Left ventricle myocardium inferior (tissue), 1 donor: Measurements from ENCODE around the gene DSC2. TPM values are rescaled to one million over a fixed set of nuclear protein-coding genes. Genes with fewer than 3 reads are reported as not detected.
"Not testable (repeated sequence)": the region's sequence is repeated elsewhere in the genome, so short reads cannot be mapped to it uniquely, and the experiment has no call there.

ENCODE experiments used
- DNase-seq: peaks from one replicate; pipeline ENCODE4 v3.0.0-alpha.2; 2020
- H3K27ac ChIP-seq: fragments of 200-600 bp; replicated peaks from 2 replicates; pipeline ENCODE4 v1.8.0; 2021
- H3K27me3 ChIP-seq: fragments of 200-600 bp; 2 replicates; pipeline ENCODE4 v1.8.0; 2021; ENCODE audit warnings: low read depth
- H3K36me3 ChIP-seq: fragments of 200-600 bp; 2 replicates; pipeline ENCODE4 v1.8.0; 2021
- H3K4me1 ChIP-seq: fragments of 200-600 bp; 2 replicates; pipeline ENCODE4 v1.8.0; 2021
- H3K4me3 ChIP-seq: fragments of 200-600 bp; 2 replicates; pipeline ENCODE4 v1.8.0; 2021; ENCODE audit warnings: mild to moderate bottlenecking, moderate library complexity
- H3K9me3 ChIP-seq: fragments of 200-600 bp; replicated peaks from 2 replicates; pipeline ENCODE4 v1.8.0; 2021
- CTCF ChIP-seq: fragments of 200-600 bp; IDR thresholded peaks from 2 replicates; pipeline ENCODE4 v1.8.0; 2021; ENCODE audit warnings: antibody characterized with exemption, mild to moderate bottlenecking, borderline replicate concordance
- intact Hi-C: fragments of 100-400 bp; cut with micrococcal nuclease; formaldehyde crosslinking; loops from one replicate; pipeline ENCODE4 v1.11.0; 2022
- total RNA-seq: library from RNA; stranded (reverse); fragmentation: NEBNext Ultra II Directional; extraction: Animal tissue kit (Norgen Biotek cat#: 25700); gene quantifications from one replicate; pipeline ENCODE4 v1.2.1, GENCODE V29; 2021
- donor health status: DM: no; HTN: yes; CAD: no; lungs with severe emphysema.

DSC2 gene
- total RNA-seq, 1 donor from 2014 or later = 24.5 TPM

GRCh38 chr18:31042084-31042405 is 60.2 kb downstream of the DSC2 start:
- no peaks in the 10 kb centered on the region for H3K36me3 ChIP-seq
- no peaks in the 10 kb centered on the region for H3K9me3 ChIP-seq
- no peak overlapping the region for H3K27ac ChIP-seq
- no peak for DNase-seq
- peaks cover 24% of the 10 kb centered on the region for H3K4me1 ChIP-seq
- intact Hi-C loops = no loop called here
- TF ChIP-seq CTCF = no peak
- peak overlapping the region; percentile 59 for H3K4me3 ChIP-seq
- peaks cover 94% of the 10 kb centered on the region for H3K27me3 ChIP-seq

GRCh38 chr18:31041271-31042083 is 60.7 kb downstream of the DSC2 start:
- intact Hi-C loops = no loop called here
- Histone ChIP-seq H3K27me3 (peaks cover 89% of the 10 kb centered on the region), H3K9me3 (no peaks in the 10 kb centered on the region), H3K27ac (no peak overlapping the region), H3K36me3 (no peaks in the 10 kb centered on the region), H3K4me1 (peaks cover 24% of the 10 kb centered on the region), H3K4me3 (peak overlapping the region; percentile 59)
- DNase-seq = no peak
- TF ChIP-seq CTCF = no peak

- H3K4me3 ChIP-seq = peak overlapping the region; percentile 59
- peaks cover 24% of the 10 kb centered on the region for H3K4me1 ChIP-seq
- intact Hi-C loops = no loop called here
- no peaks in the 10 kb centered on the region for H3K9me3 ChIP-seq
- H3K27me3 ChIP-seq = peaks cover 87% of the 10 kb centered on the region
- H3K27ac ChIP-seq = no peak overlapping the region
- no peak for TF ChIP-seq CTCF
- DNase-seq = no peak
- H3K36me3 ChIP-seq = no peaks in the 10 kb centered on the region
Measured at GRCh38 chr18:31040686-31041270, 61.4 kb downstream of the DSC2 start.

- no peaks in the 10 kb centered on the region for H3K9me3 ChIP-seq
- peaks cover 79% of the 10 kb centered on the region for H3K27me3 ChIP-seq
- peaks cover 24% of the 10 kb centered on the region for H3K4me1 ChIP-seq
- H3K4me3 ChIP-seq = no peak overlapping the region
- intact Hi-C loops = no loop called here
- DNase-seq = no peak
- TF ChIP-seq CTCF = no peak
- H3K36me3 ChIP-seq = no peaks in the 10 kb centered on the region
- H3K27ac ChIP-seq = no peak overlapping the region
Measured at GRCh38 chr18:31039426-31039825, 62.8 kb downstream of the DSC2 start.

GRCh38 chr18:31037686-31038085 is 64.5 kb downstream of the DSC2 start:
- H3K27ac ChIP-seq, DNase-seq, H3K4me3 ChIP-seq, H3K36me3 ChIP-seq, intact Hi-C loops: not testable (repeated sequence)
- Histone ChIP-seq H3K9me3 (peaks cover 11% of the 10 kb centered on the region), H3K4me1 (peaks cover 20% of the 10 kb centered on the region), H3K27me3 (peaks cover 62% of the 10 kb centered on the region)

GRCh38 chr18:31034541-31034940 is 67.7 kb downstream of the DSC2 start:
- H3K36me3 ChIP-seq = no peaks in the 10 kb centered on the region
- H3K4me3 ChIP-seq = no peak overlapping the region
- TF ChIP-seq CTCF = no peak
- DNase-seq = no peak
- H3K9me3 ChIP-seq = peaks cover 12% of the 10 kb centered on the region
- intact Hi-C loops = no loop called here
- H3K27me3 ChIP-seq = peaks cover 30% of the 10 kb centered on the region
- no peak overlapping the region for H3K27ac ChIP-seq
- H3K4me1 ChIP-seq = no peaks in the 10 kb centered on the region
